SK-N-SH treated with all-trans-retinoic acid at 6 μM for 48 hours (cell line): Measurements from ENCODE around the gene LTBP1.

Experiments
- ATAC-seq: fragments of 200-7000 bp; cut with Tn5 transposase; 3 replicates; pipeline ENCODE4 v1.9.1; 2020; ENCODE audit warnings: mild to moderate bottlenecking, moderate library complexity
- ARNTL ChIP-seq: fragments of 450-650 bp; formaldehyde crosslinking; IDR thresholded peaks from 2 replicates; pipeline ENCODE4 v1.5.0; 2020; ENCODE audit warnings: low read depth, mild to moderate bottlenecking, moderate library complexity, borderline replicate concordance
- BACH2 ChIP-seq: fragments of 250-450 bp; sonication (Bioruptor Pico); IDR thresholded peaks from 2 replicates; pipeline ENCODE4 v1.9.0; 2021; ENCODE audit warnings: mild to moderate bottlenecking, borderline replicate concordance
- CSDC2 ChIP-seq: fragments of 250-450 bp; sonication (Bioruptor Pico); IDR thresholded peaks from 2 replicates; pipeline ENCODE4 v1.5.0; 2020; ENCODE audit warnings: mild to moderate bottlenecking, moderate library complexity
- ESRRG ChIP-seq: fragments of 250-450 bp; sonication (Bioruptor Pico); IDR thresholded peaks from 2 replicates; pipeline ENCODE4 v1.6.1; 2021; ENCODE audit warnings: mild to moderate bottlenecking
- GLIS3 ChIP-seq: fragments of 250-450 bp; sonication (Bioruptor Pico); IDR thresholded peaks from 2 replicates; pipeline ENCODE4 v1.5.0; 2020; ENCODE audit warnings: mild to moderate bottlenecking, moderate library complexity
- ISL1 ChIP-seq: fragments of 250-450 bp; sonication (Bioruptor Pico); IDR thresholded peaks from 2 replicates; pipeline ENCODE4 v2.1.2; 2022; ENCODE audit warnings: mild to moderate bottlenecking, moderate library complexity
- OSR1 ChIP-seq: fragments of 250-450 bp; sonication (Bioruptor Pico); IDR thresholded peaks from 2 replicates; pipeline ENCODE4 v1.8.0; 2022; ENCODE audit warnings: moderate library complexity, mild to moderate bottlenecking, inconsistent platforms
- RARB ChIP-seq: fragments of 250-450 bp; sonication (Bioruptor Pico); IDR thresholded peaks from 2 replicates; pipeline ENCODE4 v1.8.0; 2021; ENCODE audit warnings: mild to moderate bottlenecking, moderate library complexity
- SNAI2 ChIP-seq: fragments of 250-450 bp; sonication (Bioruptor Pico); IDR thresholded peaks from 2 replicates; pipeline ENCODE4 v1.5.0; 2020; ENCODE audit warnings: mild to moderate bottlenecking, moderate library complexity
- TCF4 ChIP-seq: fragments of 250-450 bp; sonication (Bioruptor Pico); IDR thresholded peaks from 2 replicates; pipeline ENCODE4 v1.8.0; 2021; ENCODE audit warnings: mild to moderate bottlenecking, moderate library complexity, borderline replicate concordance
- TOX ChIP-seq: fragments of 250-450 bp; sonication (Bioruptor Pico); IDR thresholded peaks from 2 replicates; pipeline ENCODE4 v1.8.0; 2021; ENCODE audit warnings: mild to moderate bottlenecking, moderate library complexity, borderline replicate concordance
- ZC3H10 ChIP-seq: fragments of 250-450 bp; sonication (Bioruptor Pico); IDR thresholded peaks from 2 replicates; pipeline ENCODE4 v1.5.1; 2021; ENCODE audit warnings: mild to moderate bottlenecking, moderate library complexity
- ZFP3 ChIP-seq: fragments of 250-450 bp; sonication (Bioruptor Pico); IDR thresholded peaks from 2 replicates; pipeline ENCODE4 v1.5.0; 2020; ENCODE audit warnings: mild to moderate bottlenecking, moderate library complexity
- ZFP30 ChIP-seq: fragments of 450-650 bp; formaldehyde crosslinking; IDR thresholded peaks from 2 replicates; pipeline ENCODE4 v1.5.0; 2022; ENCODE audit warnings: mild to moderate bottlenecking, moderate library complexity
- ZNF565 ChIP-seq: fragments of 450-650 bp; formaldehyde crosslinking; conservative IDR thresholded peaks from 2 replicates; pipeline ENCODE4 v1.5.0; 2020; ENCODE audit warnings: low read depth, mild to moderate bottlenecking, moderate library complexity
- ZNF70 ChIP-seq: fragments of 450-650 bp; formaldehyde crosslinking; IDR thresholded peaks from 2 replicates; pipeline ENCODE4 v1.5.0; 2020; ENCODE audit warnings: mild to moderate bottlenecking, moderate library complexity
- ZNF8 ChIP-seq: fragments of 450-650 bp; formaldehyde crosslinking; IDR thresholded peaks from 2 replicates; pipeline ENCODE4 v1.5.0; 2020; ENCODE audit warnings: mild to moderate bottlenecking, moderate library complexity
- TF ChIP-seq, protein P1 (sequence below): fragments of 250-450 bp; sonication (Bioruptor Pico); IDR thresholded peaks from 2 replicates; pipeline ENCODE4 v1.5.1; 2020; ENCODE audit warnings: low read depth, mild to moderate bottlenecking, moderate library complexity
- TF ChIP-seq, protein P2 (sequence below): fragments of 250-450 bp; sonication (Bioruptor Pico); IDR thresholded peaks from 2 replicates; pipeline ENCODE4 v1.5.0; 2020; ENCODE audit warnings: mild to moderate bottlenecking, moderate library complexity
- TF ChIP-seq, protein P3 (sequence below): fragments of 250-450 bp; sonication (Bioruptor Pico); IDR thresholded peaks from 2 replicates; pipeline ENCODE4 v1.8.0; 2020; ENCODE audit warnings: mild to moderate bottlenecking, moderate library complexity, borderline replicate concordance
- TF ChIP-seq, protein P4 (sequence below): fragments of 250-450 bp; sonication (Bioruptor Pico); IDR thresholded peaks from 2 replicates; pipeline ENCODE4 v1.8.0; 2021; ENCODE audit warnings: low read depth, mild to moderate bottlenecking, moderate library complexity, borderline replicate concordance

Gene LTBP1

DNA sequence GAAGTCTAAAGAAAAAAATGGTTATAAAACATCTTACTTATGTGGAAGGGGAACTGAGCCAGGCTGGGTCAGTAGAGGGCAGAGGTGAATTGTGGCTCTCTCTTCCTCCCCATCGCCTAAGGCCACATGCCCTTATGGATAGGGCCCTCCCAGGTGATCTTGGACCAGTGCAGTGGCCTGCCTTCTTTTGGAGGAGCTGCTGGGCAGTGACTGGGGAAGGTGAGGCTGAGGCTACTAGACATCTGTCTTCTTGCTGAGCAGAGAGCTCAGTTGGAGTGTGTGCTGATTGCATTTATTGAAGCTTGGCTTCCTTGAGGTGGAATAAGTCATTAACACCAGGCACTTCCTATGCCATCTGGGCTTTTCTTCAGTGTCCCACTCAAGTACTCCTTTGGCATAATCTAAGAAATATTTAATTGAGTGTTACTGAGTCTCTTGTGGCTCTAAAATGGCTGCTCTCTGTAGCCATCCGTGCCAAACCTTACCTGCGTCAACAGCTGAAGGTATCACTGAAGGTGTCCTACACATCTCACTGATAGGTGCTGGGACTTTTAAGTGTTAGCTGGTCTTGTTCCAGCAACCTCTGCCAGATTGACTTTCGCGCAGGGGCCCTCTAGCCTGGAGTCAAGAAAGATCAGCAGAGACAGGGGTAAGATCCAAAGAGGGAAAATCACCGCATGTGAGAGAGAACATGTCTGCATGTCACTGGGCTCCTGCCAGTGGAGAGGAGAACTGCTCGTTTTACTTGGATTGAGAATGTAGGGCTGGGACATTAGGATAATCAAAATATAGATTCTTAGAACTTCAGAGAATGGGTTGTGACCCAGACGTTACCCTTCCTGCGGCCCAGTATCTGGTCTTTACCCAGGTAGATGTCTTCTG, 256.1 kb downstream of the LTBP1 start:
- peak; percentile 32 for ATAC-seq
- TF ChIP-seq, protein P1, sequence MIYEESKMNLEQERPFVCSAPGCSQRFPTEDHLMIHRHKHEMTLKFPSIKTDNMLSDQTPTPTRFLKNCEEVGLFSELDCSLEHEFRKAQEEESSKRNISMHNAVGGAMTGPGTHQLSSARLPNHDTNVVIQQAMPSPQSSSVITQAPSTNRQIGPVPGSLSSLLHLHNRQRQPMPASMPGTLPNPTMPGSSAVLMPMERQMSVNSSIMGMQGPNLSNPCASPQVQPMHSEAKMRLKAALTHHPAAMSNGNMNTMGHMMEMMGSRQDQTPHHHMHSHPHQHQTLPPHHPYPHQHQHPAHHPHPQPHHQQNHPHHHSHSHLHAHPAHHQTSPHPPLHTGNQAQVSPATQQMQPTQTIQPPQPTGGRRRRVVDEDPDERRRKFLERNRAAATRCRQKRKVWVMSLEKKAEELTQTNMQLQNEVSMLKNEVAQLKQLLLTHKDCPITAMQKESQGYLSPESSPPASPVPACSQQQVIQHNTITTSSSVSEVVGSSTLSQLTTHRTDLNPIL: no peak
- TF ChIP-seq CSDC2 (CRISPR knock-in tag) (no peak), ESRRG (CRISPR knock-in tag) (no peak), BACH2 (no peak), ARNTL (no peak), ZFP30 (CRISPR knock-in tag) (no peak), RARB (no peak), ISL1 (CRISPR knock-in tag) (no peak), ZNF8 (CRISPR knock-in tag) (no peak), ZC3H10 (CRISPR knock-in tag) (no peak)
- TF ChIP-seq, protein P2, sequence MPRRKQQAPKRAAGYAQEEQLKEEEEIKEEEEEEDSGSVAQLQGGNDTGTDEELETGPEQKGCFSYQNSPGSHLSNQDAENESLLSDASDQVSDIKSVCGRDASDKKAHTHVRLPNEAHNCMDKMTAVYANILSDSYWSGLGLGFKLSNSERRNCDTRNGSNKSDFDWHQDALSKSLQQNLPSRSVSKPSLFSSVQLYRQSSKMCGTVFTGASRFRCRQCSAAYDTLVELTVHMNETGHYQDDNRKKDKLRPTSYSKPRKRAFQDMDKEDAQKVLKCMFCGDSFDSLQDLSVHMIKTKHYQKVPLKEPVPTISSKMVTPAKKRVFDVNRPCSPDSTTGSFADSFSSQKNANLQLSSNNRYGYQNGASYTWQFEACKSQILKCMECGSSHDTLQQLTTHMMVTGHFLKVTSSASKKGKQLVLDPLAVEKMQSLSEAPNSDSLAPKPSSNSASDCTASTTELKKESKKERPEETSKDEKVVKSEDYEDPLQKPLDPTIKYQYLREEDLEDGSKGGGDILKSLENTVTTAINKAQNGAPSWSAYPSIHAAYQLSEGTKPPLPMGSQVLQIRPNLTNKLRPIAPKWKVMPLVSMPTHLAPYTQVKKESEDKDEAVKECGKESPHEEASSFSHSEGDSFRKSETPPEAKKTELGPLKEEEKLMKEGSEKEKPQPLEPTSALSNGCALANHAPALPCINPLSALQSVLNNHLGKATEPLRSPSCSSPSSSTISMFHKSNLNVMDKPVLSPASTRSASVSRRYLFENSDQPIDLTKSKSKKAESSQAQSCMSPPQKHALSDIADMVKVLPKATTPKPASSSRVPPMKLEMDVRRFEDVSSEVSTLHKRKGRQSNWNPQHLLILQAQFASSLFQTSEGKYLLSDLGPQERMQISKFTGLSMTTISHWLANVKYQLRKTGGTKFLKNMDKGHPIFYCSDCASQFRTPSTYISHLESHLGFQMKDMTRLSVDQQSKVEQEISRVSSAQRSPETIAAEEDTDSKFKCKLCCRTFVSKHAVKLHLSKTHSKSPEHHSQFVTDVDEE: no peak

DNA sequence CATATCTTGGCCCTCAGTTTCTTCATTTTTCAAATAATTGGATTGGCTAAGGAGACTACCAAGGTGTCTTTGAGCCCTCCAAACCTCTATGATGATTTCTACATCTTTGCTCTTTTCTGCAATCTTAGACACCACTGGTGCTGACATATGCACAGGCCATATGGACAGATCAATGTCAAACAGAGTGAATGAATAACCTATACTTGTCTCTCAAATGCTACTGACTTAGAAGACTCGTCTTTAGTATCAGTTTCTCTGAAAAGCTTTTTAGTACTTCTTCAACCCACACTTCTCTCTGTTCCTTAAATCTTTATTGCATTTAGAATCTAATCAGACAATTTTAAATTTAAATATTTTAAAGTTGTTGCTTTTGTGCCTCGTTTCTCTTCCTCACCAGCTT, 258.2 kb downstream of the LTBP1 start:
- TF ChIP-seq ISL1 (CRISPR knock-in tag) (no peak), TCF4 (CRISPR knock-in tag) (no peak), CSDC2 (CRISPR knock-in tag) (no peak), ZFP30 (CRISPR knock-in tag) (no peak), GLIS3 (CRISPR knock-in tag) (no peak), TOX (CRISPR knock-in tag) (no peak), OSR1 (no peak), ARNTL (no peak)
- TF ChIP-seq, protein P3, sequence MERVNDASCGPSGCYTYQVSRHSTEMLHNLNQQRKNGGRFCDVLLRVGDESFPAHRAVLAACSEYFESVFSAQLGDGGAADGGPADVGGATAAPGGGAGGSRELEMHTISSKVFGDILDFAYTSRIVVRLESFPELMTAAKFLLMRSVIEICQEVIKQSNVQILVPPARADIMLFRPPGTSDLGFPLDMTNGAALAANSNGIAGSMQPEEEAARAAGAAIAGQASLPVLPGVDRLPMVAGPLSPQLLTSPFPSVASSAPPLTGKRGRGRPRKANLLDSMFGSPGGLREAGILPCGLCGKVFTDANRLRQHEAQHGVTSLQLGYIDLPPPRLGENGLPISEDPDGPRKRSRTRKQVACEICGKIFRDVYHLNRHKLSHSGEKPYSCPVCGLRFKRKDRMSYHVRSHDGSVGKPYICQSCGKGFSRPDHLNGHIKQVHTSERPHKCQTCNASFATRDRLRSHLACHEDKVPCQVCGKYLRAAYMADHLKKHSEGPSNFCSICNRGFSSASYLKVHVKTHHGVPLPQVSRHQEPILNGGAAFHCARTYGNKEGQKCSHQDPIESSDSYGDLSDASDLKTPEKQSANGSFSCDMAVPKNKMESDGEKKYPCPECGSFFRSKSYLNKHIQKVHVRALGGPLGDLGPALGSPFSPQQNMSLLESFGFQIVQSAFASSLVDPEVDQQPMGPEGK (CRISPR knock-in tag): no peak
- TF ChIP-seq, all 23 proteins: peak for 0

DNA sequence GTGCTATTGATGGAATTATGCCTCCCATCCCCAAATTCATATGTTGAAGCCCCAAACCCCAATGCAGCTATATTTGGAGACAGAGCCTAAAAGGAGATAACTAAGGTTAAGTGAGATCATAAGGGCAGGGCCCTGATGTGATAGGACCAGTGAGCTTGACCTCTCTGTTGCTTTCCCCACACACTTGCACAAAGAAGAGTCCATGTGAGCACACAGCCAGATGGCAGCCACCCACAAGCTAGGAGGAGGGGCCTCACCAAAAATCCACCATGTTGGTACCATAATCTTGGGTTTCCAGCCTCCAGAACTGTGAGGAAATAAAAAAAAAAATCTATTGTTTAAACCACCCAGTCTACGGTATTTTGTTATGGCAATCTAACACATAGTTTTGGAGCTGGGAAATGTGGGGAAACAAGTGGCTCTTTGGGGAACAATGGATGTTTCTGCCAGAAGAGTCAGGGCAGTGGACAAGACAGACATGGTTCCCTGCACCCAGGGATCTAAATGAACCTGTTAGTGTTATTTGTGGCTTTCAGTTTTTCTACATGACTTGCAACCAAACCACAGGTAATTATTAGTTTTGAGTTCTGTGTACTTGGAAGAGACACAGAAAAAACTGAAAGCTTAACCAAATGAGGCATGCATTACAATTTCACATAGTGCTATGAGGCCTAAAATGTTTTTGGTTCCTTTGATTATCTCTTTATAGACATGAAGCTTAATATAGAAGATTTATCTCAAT, 259.1 kb downstream of the LTBP1 start:
- TF ChIP-seq, protein P4, sequence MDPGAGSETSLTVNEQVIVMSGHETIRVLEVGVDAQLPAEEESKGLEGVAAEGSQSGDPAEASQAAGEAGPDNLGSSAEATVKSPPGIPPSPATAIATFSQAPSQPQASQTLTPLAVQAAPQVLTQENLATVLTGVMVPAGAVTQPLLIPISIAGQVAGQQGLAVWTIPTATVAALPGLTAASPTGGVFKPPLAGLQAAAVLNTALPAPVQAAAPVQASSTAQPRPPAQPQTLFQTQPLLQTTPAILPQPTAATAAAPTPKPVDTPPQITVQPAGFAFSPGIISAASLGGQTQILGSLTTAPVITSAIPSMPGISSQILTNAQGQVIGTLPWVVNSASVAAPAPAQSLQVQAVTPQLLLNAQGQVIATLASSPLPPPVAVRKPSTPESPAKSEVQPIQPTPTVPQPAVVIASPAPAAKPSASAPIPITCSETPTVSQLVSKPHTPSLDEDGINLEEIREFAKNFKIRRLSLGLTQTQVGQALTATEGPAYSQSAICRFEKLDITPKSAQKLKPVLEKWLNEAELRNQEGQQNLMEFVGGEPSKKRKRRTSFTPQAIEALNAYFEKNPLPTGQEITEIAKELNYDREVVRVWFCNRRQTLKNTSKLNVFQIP: no peak
- TF ChIP-seq ZNF70 (CRISPR knock-in tag): no peak
- TF ChIP-seq, all 23 proteins: peak for 0
- no peak for ATAC-seq

More for the DNA sequence above, 258.2 kb downstream of the LTBP1 start:
- ATAC-seq: no peak

DNA sequence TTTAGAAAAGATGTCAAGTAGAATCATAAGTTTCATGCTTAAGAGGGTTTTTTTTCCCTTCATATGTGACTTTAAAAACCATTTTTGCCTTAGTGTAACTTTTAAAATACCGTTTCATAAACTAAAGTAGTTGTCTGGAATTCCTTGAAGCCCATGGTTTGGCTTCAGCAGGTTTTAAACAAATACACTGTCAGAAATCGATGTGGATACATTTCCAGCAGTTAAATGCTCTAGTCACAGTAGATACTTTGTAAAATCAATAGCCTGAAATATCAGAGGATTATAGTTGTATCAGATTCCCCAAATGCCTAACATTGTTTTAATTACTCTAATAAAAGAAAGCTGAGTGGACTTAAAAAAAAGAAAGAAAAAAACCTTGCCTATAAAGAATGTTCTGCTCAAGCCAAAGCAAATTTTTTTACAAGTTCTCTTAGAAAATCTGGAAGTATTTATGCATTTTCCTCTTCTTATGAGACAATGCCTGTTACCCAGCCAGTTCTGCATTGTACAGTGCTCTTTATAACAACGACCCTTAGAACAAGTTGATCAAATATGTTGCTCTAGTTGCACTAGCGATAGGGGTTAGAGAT, 260.5 kb downstream of the LTBP1 start:
- ATAC-seq: 0 out of 3 replicates have a peak, but pooled peaks have one; percentile 11
- TF ChIP-seq, protein P3 (CRISPR knock-in tag): no peak
- TF ChIP-seq, protein P4: no peak
- no peak for TF ChIP-seq ZFP30 (CRISPR knock-in tag)
- no peak for TF ChIP-seq ZFP3 (CRISPR knock-in tag)
- no peak for TF ChIP-seq OSR1
- no peak for TF ChIP-seq ZNF565 (CRISPR knock-in tag)
- no peak for TF ChIP-seq ARNTL
- no peak for TF ChIP-seq SNAI2
- no peak for TF ChIP-seq TOX (CRISPR knock-in tag)
- no peak for TF ChIP-seq CSDC2 (CRISPR knock-in tag)
